Measurements from ENCODE around the gene SGMS1. TPM values are rescaled to one million over a fixed set of nuclear protein-coding genes. Genes with fewer than 3 reads are reported as not detected.
A peak's percentile ranks its signal among the peaks of the same experiment; 100 is the strongest.
"Not testable (repeated sequence)": the region's sequence is repeated elsewhere in the genome, so short reads cannot be mapped to it uniquely, and the experiment has no call there.

SGMS1 gene
- total and polyA plus RNA-seq, 2 donors (not counting 1 experiment from before 2014, with no cell fraction given) = 39.9 to 82.1 TPM

DNA sequence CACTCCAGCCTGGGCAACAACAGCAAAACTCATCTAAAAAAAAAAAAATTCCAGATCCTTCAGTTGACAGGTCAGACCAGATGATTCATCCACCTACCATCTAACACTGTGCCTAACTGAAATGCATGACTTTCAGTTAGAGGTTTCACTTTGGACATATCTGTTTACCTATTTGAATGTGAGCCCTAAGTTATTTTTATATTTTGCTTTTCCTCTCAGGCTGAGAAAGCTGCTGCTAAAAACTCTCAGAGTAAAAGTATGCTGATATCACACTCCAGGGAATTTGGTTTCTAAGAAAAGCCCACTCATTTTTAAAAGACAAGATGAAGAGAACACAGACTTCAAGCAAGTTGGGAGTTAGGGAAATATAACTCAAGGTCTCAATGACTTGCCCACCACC lies 126.0 kb downstream of the SGMS1 start:
- H2AFZ ChIP-seq (ENCODE audit: low read length) = no peak overlapping the region
- no peak overlapping the region for H3K4me3 ChIP-seq (replicated peaks in 1 of 4; ENCODE audit: control extremely low read depth in 1 of 4, insufficient read depth in 1 of 4, low read depth in 3 of 4, low read length in 4 of 4)
- peak; percentile 27 to 86 for DNase-seq (ENCODE audit: low read depth in 2 of 2)
- H3K27me3 ChIP-seq (ENCODE audit: control insufficient read depth, insufficient read depth, low read length) = no peaks in the 10 kb centered on the region
- H3K36me3 ChIP-seq (ENCODE audit: control insufficient read depth, insufficient read depth, low read length) = no peaks in the 10 kb centered on the region
- H3K27ac ChIP-seq (ENCODE audit: insufficient read depth, low read length) = peak overlapping the region; percentile 13
- H3K79me2 ChIP-seq (ENCODE audit: control insufficient read depth, insufficient read depth, low read length) = no peaks in the 10 kb centered on the region
- no peaks in the 10 kb centered on the region for H4K20me1 ChIP-seq (ENCODE audit: control insufficient read depth, extremely low read depth, insufficient read depth, low read length)
- no peaks in the 10 kb centered on the region for H3K9me3 ChIP-seq (ENCODE audit: control insufficient read depth, insufficient read depth, low read depth, low read length)
- H3K4me1 ChIP-seq (ENCODE audit: control insufficient read depth, extremely low read depth, insufficient read depth, low read length) = peaks cover 6% of the 10 kb centered on the region
- peak overlapping the region; percentile 87 for H3K4me2 ChIP-seq (ENCODE audit: extremely low read depth, insufficient read depth, low read length)
- no peak for TF ChIP-seq EZH2 (IDR thresholded peaks at IDR 0.05; ENCODE audit: low read length, missing control alignments)
- TF ChIP-seq, protein P1, sequence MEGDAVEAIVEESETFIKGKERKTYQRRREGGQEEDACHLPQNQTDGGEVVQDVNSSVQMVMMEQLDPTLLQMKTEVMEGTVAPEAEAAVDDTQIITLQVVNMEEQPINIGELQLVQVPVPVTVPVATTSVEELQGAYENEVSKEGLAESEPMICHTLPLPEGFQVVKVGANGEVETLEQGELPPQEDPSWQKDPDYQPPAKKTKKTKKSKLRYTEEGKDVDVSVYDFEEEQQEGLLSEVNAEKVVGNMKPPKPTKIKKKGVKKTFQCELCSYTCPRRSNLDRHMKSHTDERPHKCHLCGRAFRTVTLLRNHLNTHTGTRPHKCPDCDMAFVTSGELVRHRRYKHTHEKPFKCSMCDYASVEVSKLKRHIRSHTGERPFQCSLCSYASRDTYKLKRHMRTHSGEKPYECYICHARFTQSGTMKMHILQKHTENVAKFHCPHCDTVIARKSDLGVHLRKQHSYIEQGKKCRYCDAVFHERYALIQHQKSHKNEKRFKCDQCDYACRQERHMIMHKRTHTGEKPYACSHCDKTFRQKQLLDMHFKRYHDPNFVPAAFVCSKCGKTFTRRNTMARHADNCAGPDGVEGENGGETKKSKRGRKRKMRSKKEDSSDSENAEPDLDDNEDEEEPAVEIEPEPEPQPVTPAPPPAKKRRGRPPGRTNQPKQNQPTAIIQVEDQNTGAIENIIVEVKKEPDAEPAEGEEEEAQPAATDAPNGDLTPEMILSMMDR (conservative IDR thresholded peaks at IDR 0.05 in 1 of 2, IDR thresholded peaks at IDR 0.05 in 1 of 2; ENCODE audit: low read depth in 1 of 2, low read length in 2 of 2) = no peak
- no peak overlapping the region for H3K9ac ChIP-seq (ENCODE audit: insufficient read depth, low read length)

DNA sequence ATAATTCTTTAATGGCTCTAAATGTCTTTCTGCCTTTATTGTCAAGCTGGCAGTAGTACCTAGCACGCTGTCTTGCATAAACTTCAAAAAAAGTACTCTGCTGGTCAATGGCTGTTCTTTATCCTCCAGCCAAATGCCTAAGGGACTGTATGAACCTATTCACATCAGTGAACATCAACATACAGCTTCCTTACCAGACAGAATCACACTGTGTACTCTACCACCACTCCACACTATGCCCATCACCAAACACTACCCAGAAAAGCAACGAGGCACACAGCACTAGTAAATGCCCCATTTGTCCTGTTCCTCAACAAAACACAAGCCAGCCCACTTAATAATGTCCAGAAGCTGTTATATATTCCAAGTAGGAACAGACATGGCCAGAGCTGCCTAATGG lies 127.5 kb downstream of the SGMS1 start:
- TF ChIP-seq EZH2 (IDR thresholded peaks at IDR 0.05; ENCODE audit: low read length, missing control alignments) = no peak
- TF ChIP-seq, protein P1 (conservative IDR thresholded peaks at IDR 0.05 in 1 of 2, IDR thresholded peaks at IDR 0.05 in 1 of 2; ENCODE audit: low read depth in 1 of 2, low read length in 2 of 2) = no peak
- DNase-seq (ENCODE audit: low read depth in 2 of 2) = no peak
- Histone ChIP-seq H4K20me1 (ENCODE audit: control insufficient read depth, extremely low read depth, insufficient read depth, low read length) (no peaks in the 10 kb centered on the region), H3K36me3 (ENCODE audit: control insufficient read depth, insufficient read depth, low read length) (no peaks in the 10 kb centered on the region), H3K4me3 (replicated peaks in 1 of 4; ENCODE audit: control extremely low read depth in 1 of 4, insufficient read depth in 1 of 4, low read depth in 3 of 4, low read length in 4 of 4) (no peak overlapping the region), H3K9me3 (ENCODE audit: control insufficient read depth, insufficient read depth, low read depth, low read length) (no peaks in the 10 kb centered on the region), H3K4me1 (ENCODE audit: control insufficient read depth, extremely low read depth, insufficient read depth, low read length) (peaks cover 6% of the 10 kb centered on the region), H2AFZ (ENCODE audit: low read length) (no peak overlapping the region), H3K9ac (ENCODE audit: insufficient read depth, low read length) (no peak overlapping the region), H3K79me2 (ENCODE audit: control insufficient read depth, insufficient read depth, low read length) (no peaks in the 10 kb centered on the region), H3K4me2 (ENCODE audit: extremely low read depth, insufficient read depth, low read length) (no peak overlapping the region), H3K27me3 (ENCODE audit: control insufficient read depth, insufficient read depth, low read length) (no peaks in the 10 kb centered on the region), H3K27ac (ENCODE audit: insufficient read depth, low read length) (no peak overlapping the region)

DNA sequence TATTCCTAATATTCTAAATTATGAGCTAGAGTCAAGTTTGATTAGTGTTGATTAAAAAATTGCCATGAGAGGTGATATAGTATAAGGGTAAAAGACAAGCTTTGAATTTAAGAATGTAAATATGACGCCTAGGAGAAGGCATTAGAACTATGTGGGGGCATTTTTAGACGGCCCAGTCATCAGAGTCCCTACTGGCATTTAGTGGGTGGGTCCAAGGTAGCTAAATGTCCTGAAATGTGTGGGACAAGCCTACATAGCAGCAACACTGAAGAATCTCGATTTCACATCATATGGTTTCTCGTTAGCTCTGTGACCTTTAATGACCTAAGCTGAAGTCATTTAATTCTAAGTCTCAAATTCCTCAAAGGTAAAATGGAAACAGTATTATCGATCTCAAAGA lies 133.5 kb downstream of the SGMS1 start:
- H2AFZ ChIP-seq (ENCODE audit: low read length) = no peak overlapping the region
- no peaks in the 10 kb centered on the region for H4K20me1 ChIP-seq (ENCODE audit: control insufficient read depth, extremely low read depth, insufficient read depth, low read length)
- H3K27ac ChIP-seq (ENCODE audit: insufficient read depth, low read length) = no peak overlapping the region
- no peak overlapping the region for H3K4me2 ChIP-seq (ENCODE audit: extremely low read depth, insufficient read depth, low read length)
- no peaks in the 10 kb centered on the region for H3K9me3 ChIP-seq (ENCODE audit: control insufficient read depth, insufficient read depth, low read depth, low read length)
- H3K27me3 ChIP-seq (ENCODE audit: control insufficient read depth, insufficient read depth, low read length) = no peaks in the 10 kb centered on the region
- H3K36me3 ChIP-seq (ENCODE audit: control insufficient read depth, insufficient read depth, low read length) = no peaks in the 10 kb centered on the region
- H3K79me2 ChIP-seq (ENCODE audit: control insufficient read depth, insufficient read depth, low read length) = no peaks in the 10 kb centered on the region
- DNase-seq (ENCODE audit: low read depth in 2 of 2) = no peak
- no peaks in the 10 kb centered on the region for H3K4me1 ChIP-seq (ENCODE audit: control insufficient read depth, extremely low read depth, insufficient read depth, low read length)
- no peak overlapping the region for H3K4me3 ChIP-seq (replicated peaks in 1 of 4; ENCODE audit: control extremely low read depth in 1 of 4, insufficient read depth in 1 of 4, low read depth in 3 of 4, low read length in 4 of 4)
- no peak for TF ChIP-seq EZH2 (IDR thresholded peaks at IDR 0.05; ENCODE audit: low read length, missing control alignments)
- TF ChIP-seq, protein P1 (conservative IDR thresholded peaks at IDR 0.05 in 1 of 2, IDR thresholded peaks at IDR 0.05 in 1 of 2; ENCODE audit: low read depth in 1 of 2, low read length in 2 of 2) = no peak
- no peak overlapping the region for H3K9ac ChIP-seq (ENCODE audit: insufficient read depth, low read length)

- not testable (repeated sequence) for H3K9ac ChIP-seq (ENCODE audit: insufficient read depth, low read length); H3K27me3 ChIP-seq (ENCODE audit: control insufficient read depth, insufficient read depth, low read length); H4K20me1 ChIP-seq (ENCODE audit: control insufficient read depth, extremely low read depth, insufficient read depth, low read length); H3K36me3 ChIP-seq (ENCODE audit: control insufficient read depth, insufficient read depth, low read length); H3K79me2 ChIP-seq (ENCODE audit: control insufficient read depth, insufficient read depth, low read length); H2AFZ ChIP-seq (ENCODE audit: low read length); H3K4me3 ChIP-seq (replicated peaks in 1 of 4; ENCODE audit: control extremely low read depth in 1 of 4, insufficient read depth in 1 of 4, low read depth in 3 of 4, low read length in 4 of 4); H3K9me3 ChIP-seq (ENCODE audit: control insufficient read depth, insufficient read depth, low read depth, low read length); H3K4me1 ChIP-seq (ENCODE audit: control insufficient read depth, extremely low read depth, insufficient read depth, low read length); H3K27ac ChIP-seq (ENCODE audit: insufficient read depth, low read length); DNase-seq (ENCODE audit: low read depth in 2 of 2); H3K4me2 ChIP-seq (ENCODE audit: extremely low read depth, insufficient read depth, low read length)
Observed at GRCh38 chr10:50484550-50484949, 139.2 kb downstream of the SGMS1 start.
